ENCODE results near the gene GSTK1.
"Not testable (repeated sequence)": the region's sequence is repeated elsewhere in the genome, so short reads cannot be mapped to it uniquely, and the experiment has no call there.

Gene GSTK1

DNA sequence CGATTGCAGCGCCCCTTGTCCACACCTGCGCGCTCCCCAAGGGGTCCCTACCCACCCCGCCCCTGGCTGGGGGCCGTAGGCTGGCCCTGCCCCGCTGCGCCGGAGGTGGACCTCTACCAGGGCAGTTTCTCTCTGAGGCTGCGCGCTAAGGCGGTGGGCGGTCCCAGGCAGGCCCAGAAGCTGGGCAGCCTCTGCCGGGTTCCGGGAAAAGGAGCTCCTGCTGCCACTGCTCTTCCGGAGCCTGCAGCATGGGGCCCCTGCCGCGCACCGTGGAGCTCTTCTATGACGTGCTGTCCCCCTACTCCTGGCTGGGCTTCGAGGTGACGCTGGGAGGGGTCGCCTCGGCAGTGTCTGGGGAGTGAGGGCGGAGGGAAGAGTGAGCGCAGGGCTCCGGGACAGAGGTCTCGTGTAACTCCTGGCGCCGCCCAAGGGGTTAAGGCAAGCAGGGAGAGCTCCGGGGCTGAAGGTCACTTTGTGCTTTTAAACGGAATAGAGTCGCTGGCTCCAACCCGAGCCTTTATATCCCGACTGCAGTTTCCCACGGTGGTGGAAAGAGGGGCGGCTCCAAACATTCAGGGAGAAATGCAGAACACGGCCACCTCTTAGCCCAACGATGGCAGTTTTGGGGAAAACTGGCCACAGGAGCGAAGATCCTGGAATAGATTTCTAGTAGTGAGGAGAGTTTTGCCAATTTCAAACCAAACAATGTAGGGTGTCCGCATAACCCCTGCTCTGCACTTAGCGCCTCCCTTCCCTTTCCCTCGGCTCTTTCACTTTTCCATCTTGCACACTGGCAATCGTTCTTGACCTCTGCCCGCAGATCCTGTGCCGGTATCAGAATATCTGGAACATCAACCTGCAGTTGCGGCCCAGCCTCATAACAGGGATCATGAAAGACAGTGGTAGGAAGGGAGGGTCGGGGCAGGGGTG is at the start of gene GSTK1:
Gene GSTK1 (plus strand): TSS at position 176 of the 930 bp plus-strand sequence. CDS start 73 bp downstream, at position 249.
- DNase-seq, result peak; percentile 29

DNA sequence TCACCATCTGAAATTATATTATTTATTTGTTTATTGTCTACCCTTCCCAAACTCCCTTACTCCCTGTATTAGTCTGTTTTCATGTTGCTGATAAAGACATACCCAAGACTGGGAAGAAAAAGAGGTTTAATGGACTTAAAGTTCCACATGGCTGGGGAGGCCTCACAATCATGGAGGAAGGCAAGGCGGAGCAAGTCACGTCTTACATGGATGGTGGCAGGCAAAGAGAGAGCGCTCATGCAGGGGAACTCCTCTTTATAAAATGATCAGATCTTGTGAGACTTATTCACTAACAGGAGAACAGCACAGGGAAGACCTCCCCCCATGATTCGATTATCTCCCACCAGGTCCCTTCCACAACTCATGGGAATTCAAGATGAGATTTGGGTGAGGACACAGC is 49.8 kb upstream of the GSTK1 start:
- DNase-seq, result not testable (repeated sequence)

DNA sequence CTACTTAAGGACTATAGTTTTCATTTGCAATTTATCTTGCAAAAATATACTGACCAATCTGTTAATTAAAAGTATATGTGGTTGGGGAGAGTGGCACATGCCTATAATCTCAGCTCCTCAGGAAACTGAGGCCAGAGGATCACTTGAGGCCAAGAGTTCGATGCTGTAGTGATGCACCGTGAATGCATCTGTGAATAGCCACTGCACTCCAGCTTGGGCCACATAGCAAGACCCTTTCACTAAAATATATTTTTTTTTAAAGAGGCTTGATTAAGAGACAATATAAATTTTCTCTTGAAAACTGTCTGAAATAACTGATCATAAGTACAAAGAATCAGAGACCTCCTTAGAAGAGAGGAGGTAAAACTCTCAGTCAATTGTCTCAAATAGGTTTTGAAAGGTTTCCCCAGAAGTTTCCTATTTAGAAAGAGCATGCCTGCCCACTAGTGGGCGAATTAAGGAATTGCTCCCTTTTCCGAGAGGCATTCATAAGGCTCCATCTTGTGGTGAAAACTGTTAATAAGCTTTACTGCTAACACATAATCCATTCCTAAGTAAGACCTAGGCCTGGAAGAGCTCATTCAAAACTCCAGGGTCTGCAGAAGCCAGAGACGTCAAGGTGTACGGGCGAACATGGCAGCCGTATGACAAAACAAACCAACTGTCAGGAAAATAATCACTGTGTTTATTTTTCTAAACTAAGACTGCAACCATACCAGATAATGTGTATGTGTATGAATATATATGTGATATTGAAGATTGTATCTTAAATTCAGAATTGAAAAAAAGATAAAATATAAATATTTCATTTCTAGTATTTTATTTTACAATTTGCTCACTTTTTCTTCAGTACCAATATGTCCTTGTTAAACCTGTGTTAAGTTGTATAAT is 48.2 kb upstream of the GSTK1 start:
- peak; percentile 71 for DNase-seq

DNA sequence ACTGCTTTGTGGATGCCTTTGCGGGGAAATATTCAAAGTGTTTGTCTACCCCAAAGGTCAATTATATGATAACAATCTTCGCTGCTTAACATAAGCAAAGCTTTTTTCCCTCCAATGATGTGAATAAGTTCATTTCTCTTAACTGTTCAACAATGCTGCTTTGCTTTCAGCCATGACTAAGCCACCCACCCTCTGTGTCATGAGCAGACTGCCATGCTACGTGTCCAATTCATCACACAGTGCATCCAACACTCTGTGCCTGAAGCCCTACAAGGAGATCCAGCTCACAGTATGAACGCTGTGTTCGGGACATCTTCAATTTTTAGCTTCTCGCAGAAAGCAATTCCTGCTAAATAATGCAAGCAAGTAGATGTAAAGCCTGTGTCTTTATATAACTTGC is 47.1 kb upstream of the GSTK1 start:
- no peak for DNase-seq

DNA sequence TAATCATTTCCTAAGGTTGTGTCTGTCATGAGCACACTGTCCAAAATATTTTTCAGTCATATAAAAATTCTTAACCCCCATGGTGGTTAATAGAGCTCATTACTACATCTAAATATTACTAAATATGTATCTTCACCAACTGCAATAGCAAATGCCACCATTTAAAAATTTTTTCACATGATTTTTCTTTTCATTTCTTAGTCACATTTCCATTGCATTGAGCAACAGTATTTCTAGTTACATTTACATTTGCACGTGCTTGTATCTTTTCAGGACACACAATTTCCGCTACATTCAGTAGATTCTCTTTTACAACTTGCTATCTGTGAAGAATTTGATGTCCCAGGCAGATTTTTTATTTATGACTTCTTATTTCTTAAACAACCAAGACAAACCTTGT is 46.6 kb upstream of the GSTK1 start:
- DNase-seq, result no peak

DNA sequence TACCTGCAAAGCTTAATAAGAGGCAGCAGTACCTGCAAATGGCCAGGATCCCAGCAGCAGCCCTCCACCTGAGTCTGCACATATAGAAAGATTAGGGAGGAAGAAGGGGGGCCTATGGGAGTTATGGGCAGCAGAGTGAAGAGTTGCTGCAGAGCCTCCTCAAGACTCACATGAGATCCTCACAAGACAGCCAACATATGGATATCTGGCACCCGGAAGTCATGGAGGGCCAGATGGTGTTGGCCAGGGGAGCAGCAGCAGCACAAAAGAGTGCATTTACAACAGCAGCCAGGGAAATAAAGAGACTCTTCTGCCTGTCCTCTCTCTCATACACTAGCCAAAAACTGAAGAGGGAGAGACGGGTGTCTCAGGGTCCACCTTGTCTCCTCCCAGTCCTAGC is 45.4 kb upstream of the GSTK1 start:
- DNase-seq, result peak; percentile 40

DNA sequence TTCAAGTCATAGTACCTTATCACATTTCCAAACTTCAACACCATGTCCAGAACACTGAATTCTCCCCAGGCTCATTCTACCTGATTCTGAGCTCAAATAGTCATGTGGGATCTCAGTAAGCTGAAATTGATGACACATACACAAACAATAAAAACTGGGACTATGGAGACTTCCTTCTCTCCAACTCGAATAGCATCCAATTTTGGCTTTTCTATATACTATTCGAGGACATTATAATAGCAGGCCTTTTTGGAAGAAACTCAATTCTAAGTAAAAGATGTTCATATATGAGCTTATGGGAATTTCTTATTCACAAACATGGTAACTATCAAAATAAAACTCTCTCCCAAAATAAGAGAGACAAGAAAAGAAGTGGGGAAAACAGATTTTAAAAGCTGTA is 42.0 kb upstream of the GSTK1 start:
- DNase-seq, result no peak

DNA sequence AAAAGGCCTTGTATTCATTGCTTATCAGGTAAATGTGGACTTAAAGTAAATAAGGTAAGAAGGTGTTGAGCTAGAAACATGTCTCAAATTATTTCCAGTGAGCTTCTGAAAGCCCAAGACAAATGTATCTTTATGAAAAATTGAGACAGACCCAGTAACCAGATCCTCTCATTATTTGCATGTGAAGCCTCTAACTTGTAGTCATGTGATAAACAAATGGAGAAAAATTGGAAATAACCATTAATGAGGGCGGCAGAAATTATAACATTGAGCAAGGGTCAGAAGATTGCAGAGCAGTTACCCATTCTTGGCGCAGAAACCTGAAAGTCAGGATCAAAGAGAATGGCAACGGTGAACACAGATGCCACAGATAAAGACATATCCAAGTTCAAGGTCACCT is 41.5 kb upstream of the GSTK1 start, which contains the start of gene TAS2R40:
Gene TAS2R40 (plus strand): TSS at position 301 of the 400 bp plus-strand sequence. CDS start 42 bp downstream, at position 343.
- DNase-seq, result no peak

DNA sequence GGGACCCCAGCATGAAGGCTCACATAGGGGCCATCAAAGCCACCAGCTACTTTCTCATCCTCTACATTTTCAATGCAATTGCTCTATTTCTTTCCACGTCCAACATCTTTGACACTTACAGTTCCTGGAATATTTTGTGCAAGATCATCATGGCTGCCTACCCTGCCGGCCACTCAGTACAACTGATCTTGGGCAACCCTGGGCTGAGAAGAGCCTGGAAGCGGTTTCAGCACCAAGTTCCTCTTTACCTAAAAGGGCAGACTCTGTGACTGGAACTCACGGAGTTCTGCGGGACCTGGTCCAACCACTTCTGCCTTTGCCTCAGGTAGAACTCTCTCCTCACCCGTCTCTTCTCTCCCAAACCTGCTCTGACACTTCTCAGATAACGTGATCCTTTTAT is 40.5 kb upstream of the GSTK1 start:
- no peak for DNase-seq

DNA sequence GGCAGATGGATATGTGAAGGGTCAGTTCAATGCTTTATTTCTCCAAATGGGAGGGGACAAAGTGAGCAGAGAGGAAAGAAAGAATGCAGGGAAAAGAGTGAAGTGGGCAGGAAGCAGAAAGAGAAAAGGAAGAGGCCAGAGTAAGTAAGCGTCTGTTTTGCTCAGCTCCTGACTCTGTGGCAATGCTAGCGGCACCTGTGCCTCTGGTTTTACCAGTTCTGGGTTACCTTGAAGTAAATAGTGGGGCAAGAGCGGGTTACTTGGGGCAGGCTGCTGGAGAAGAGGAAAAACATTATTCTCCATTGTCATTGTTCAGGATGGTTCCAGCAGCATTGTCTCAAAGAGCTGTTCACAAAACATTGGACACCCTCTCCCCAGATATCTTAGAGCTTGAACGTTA is 39.5 kb upstream of the GSTK1 start:
- no peak for DNase-seq

DNA sequence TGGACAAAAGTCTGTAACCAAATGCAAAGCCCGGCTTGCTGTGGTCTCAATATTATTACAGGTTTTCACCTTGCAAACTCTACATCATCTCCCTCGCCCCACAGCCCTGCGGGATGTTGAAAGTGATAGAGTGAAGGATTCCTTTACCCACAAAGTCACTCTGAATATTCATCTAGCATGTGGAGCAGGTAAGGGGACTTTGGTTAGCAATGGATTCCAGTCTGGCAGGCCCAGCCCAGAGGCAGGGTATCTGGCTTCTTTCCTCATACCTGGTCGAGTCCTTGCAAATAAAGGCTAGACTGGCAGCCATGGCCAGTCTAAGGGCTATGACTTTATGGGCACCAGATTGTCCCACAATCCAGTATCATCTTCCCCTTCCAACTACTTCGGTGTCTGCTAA is 38.2 kb upstream of the GSTK1 start:
- DNase-seq, result no peak

DNA sequence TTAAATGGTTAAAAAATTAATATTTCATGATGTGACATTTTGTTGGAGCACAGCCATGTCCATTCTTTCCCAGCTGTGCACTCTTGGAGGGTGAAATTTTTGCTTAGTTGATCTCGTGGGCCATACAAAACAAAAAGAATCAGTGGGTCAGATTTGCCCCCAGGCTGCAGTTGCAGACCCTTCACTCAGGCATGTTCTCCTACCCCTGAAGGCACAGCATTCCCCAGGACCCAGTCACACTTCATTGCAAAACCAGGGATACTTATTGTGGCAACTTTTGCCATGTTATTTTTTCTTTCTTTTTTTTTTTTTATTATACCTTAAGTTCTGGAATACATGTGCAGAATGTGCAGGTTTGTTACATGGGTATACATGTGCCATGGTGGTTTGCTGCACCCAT is 35.4 kb upstream of the GSTK1 start:
- no peak for DNase-seq

DNA sequence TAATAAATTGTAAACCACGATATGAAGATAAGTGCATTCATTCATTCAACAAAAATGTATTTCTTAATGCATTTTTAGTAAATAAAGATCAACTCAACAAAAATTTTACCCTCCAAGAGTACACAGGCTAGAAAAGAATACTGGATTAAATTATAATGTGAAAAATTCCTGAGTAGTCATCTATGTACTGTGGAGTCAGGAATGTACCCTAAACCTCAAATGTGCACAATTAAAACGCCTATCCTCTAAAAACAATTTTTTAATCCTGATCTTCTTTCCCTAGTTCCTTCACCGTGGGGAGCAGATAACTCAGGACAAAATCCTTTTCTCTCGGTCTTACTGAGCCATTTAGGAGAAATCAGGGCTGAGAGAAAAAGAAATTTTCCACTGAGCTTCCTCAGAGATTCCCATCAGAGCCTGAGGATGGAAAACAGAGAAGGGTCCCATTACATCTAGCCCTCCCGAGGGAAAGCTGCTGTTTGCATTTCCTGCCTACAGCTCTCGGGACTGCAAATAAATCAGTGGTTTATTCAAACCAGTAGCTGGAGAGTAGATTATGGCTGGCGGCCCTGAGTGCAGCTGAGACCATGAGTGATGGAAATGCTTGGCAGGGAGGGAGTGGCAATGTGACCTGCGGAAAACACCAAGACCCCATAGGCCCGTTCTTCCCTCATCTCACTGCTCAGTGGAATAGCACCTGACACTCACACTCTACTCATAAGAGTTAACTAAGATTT is 34.0 kb upstream of the GSTK1 start:
- DNase-seq, result peak; percentile 72

DNA sequence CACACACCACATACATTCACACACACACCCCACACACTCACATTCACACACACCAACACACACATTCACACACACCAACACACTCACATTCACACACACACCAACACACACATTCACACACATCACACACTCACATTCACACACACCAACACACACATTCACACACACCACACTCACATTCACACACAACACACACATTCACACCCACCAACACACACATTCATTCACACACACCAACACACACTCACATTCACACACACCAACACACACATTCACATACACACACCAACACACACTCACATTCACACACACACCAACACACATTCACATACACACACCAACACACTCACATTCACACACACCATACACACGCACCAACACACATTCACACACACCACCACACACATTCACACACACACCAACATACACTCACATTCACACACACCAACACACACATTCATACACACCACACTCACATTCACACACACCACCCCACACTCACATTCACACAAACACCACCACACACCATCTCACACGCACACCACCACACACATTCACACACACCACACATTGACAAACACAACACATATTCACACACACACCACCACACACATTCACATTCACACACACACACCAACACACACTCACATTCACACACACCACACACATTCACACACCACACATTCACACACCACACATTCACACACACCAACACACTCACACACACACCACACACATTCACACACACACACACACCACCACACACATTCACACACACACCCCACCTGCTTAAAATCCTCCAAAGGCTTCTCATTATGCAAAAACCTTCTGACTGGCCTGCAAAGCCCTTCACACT is 32.4 kb upstream of the GSTK1 start:
- DNase-seq, result no peak

DNA sequence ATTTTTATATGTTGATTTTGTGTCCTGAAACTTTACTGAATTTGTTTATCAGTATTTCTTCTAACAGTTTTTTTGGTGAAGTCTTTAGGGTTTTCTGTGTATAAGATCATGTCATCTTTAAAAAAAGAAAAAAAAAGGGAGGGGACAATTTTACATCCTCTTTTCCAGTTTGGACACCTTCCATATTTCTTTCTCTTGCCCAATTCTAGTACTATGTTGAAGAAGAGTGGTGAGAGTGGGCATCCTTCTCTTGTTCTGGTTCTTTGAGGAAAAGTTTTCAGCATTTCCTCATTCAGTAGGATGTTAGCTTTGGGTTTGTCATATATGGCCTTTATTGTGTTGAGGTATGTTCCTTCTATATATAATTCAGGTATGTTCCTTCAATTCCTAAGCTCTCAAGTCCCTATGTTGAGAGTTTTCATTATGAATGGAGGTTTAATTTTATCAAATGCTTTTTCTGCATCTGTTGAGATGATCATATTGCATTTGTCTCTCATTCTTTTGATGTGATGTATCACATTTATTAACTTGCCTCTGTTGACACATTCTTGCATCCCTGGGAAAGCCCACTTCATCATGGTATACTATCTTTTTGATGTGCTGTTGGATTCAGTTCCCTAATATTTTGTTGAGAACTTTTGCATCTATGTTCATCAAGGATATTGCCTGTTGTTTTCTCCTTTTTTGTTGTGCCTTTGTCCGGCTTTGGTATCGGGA is 29.3 kb upstream of the GSTK1 start:
- DNase-seq, result no peak

DNA sequence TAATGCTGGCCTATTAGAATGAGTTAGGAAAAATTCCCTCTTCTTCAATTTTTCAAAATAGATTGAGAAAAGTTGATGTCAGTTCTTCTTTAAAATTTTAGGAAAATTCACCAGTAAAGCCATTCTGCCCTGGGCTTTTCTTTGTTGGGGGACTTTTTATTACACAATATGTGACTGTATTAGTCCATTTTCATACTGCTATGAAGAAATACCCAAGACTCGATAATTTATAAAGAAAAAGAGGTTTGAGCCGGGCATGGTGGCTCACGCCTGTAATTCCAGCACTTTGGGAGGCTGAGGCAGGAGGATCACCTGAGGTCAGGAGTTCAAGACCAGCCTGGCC is 28.7 kb upstream of the GSTK1 start:
- DNase-seq, result no peak

DNA sequence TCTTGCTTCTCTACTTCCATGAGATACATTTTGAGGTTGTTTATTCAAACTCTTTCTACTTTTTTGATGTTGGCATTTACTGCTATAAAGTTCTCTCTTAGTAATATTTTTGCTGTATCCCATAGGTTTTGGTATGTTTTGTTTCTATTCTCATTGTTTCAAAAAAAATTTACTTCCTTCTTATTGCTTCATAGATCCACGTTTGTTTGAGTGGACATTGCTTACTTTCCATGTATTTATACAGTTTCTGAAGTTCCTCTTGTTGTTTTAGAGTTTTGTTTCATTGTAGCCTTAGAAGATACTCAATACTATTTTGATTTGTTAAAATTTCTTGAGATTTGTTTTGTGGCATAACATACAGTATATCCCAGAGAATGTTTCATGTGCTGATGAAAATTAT is 27.7 kb upstream of the GSTK1 start:
- DNase-seq, result no peak

DNA sequence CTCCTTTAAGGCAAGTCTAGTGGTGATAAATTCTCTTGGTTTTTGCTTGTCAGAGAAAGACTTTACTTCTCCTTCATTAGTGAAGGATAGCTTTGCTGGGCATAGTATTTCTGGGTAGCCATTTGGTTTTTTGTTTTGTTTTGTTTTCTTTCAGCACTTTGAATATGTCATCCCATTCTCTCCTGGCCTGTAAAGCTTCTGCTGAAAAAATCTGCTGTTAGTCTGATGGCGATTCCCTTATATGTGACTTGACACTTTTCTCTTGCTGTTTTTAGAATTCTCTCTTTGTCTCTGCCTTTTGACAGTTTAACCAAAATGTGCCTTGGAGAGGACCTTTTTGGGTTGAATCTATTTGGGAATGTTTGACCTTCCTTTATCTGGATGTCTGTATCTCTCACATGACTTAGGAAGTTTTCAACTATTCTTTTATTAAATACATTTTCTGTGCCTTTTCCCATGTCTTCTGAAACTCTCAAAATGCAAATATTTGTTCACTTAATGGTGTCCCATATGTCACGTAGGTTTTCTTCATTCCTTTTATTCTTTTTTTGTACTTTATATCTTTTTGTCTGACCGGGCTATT is 26.7 kb upstream of the GSTK1 start:
- DNase-seq, result no peak

DNA sequence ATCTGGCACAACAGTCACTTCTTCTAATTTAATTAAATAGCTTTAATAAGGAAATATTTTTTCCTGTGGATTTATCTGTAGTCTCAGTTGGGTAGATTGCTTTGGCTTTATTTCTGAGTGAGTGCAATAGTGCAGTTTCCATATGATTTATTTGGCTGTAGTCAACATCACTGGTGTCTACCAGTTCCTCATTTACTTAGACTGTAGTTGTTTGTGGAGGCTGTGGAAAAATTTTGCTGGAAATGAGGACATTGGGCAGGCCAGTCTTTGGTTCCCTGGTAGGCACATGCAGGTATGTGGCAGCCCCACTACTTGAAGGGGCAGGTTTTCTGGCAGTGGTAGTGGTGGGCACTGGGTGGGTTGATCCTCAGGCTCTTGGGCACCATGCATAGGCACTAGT is 25.9 kb upstream of the GSTK1 start:
- no peak for DNase-seq

DNA sequence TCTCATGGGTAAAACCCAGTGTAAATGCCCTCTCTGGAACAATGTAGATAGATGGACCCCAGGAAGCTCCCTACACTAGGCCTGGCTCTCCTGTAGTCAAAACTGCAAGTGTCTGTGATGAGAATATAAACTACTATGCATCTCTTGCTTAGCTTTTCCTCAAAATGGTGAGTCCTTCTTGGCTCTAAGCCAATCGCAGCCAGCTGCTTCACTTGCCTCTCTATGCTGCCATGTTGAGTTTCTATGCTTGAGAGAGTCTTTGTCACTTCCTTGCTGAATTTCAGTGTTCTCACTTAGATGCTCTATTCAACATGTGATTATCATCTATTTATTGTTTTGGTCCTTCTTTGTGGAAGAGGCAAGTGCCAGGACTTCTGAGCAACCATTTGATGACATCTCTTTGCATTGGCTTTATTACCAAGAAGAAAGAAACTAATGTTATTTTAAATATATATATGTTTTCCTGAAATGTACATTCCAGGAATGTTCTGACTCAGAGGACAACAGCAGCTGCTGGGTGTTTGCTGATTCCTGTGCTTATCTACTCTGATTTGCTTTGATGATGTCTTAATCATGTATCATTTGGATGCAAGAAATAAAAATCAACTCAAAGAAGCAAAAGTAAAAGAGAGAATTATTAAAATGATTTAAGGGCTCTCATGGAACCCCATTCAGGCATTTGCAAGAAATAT is 24.8 kb upstream of the GSTK1 start:
- DNase-seq, result no peak
